H1 (cell line): ENCODE data around the gene CSE1L. TPM values are rescaled to one million over a fixed set of nuclear protein-coding genes. Genes with fewer than 3 reads are reported as not detected.

Experiments used
- CTCF ChIA-PET: fragments of 300-600 bp; sonication (Branson Sonifier 250); formaldehyde crosslinking; loops from one replicate; lab custom pipeline; 2021; ENCODE audit not compliant: partially characterized antibody; lab: Charles Lee
- POLR2A ChIA-PET: fragments of 300-600 bp; sonication (Branson Sonifier 250); formaldehyde crosslinking; loops from one replicate; lab custom pipeline; 2021; ENCODE audit warnings: inconsistent platforms; ENCODE audit not compliant: partially characterized antibody; lab: Charles Lee
- DNase-seq, 2 experiments: peaks; one replicate each; pipeline versions ENCODE4 v3.0.0 to v3.0.0-alpha.2; 2010 to 2022; ENCODE audit warnings: low spot score in 2 of 2, low read depth in 1 of 2, mixed read lengths in 1 of 2
- FAIRE-seq: peaks from 2 replicates; lab custom pipeline; 2011; peaks lifted over from hg19 to GRCh38; lab: Jason Lieb, UNC
- H2AFZ ChIP-seq: 2 replicates; pipeline ENCODE4 v1.8.1; 2012; ENCODE audit warnings: low read length, inconsistent platforms
- H2AK5ac ChIP-seq: 2 replicates; pipeline ENCODE4 v1.6.1; 2013; ENCODE audit warnings: low read depth, low read length
- H2BK120ac ChIP-seq: replicated peaks from 2 replicates; pipeline ENCODE3; 2013; ENCODE audit warnings: low read depth, low read length, inconsistent platforms
- H2BK12ac ChIP-seq: 2 replicates; pipeline ENCODE4 v1.6.1; 2013; ENCODE audit warnings: low read depth, low read length
- H2BK15ac ChIP-seq: 2 replicates; pipeline ENCODE4 v1.6.1; 2013; ENCODE audit warnings: low read length
- H2BK20ac ChIP-seq: 2 replicates; pipeline ENCODE4 v1.6.1; 2013; ENCODE audit warnings: low read length
- H2BK5ac ChIP-seq: 2 replicates; pipeline ENCODE4 v1.6.1; 2013; ENCODE audit warnings: low read depth, low read length
- H3K14ac ChIP-seq: 2 replicates; pipeline ENCODE4 v1.6.1; 2013; ENCODE audit warnings: inconsistent platforms; ENCODE audit not compliant: insufficient read length
- H3K18ac ChIP-seq: 2 replicates; pipeline ENCODE4 v1.6.1; 2013; ENCODE audit warnings: low read length; ENCODE audit errors: extremely low read depth
- H3K23ac ChIP-seq: 2 replicates; pipeline ENCODE4 v1.6.1; 2013; ENCODE audit warnings: inconsistent platforms; ENCODE audit not compliant: insufficient read length
- H3K23me2 ChIP-seq: 2 replicates; pipeline ENCODE4 v1.6.1; 2013; ENCODE audit warnings: low read depth, low read length
- H3K27ac ChIP-seq: 2 replicates; pipeline ENCODE4 v1.6.1; 2011; ENCODE audit warnings: low read depth, low read length, inconsistent platforms
- H3K27me3 ChIP-seq, 4 experiments: replicated peaks in 1 of 4; 1 replicate in 1 of 4; 2 replicates in 3 of 4; pipeline versions ENCODE4 v1.6.1 to v1.8.1; 2011 to 2013; ENCODE audit warnings: low read length in 3 of 4, mild to moderate bottlenecking in 3 of 4, inconsistent platforms in 2 of 4, mixed read lengths in 2 of 4, moderate library complexity in 1 of 4; ENCODE audit not compliant: control insufficient read depth in 3 of 4, insufficient read depth in 3 of 4; ENCODE audit errors: extremely low read depth in 1 of 4
- H3K36me3 ChIP-seq, 4 experiments: 2 replicates each; pipeline versions ENCODE4 v1.6.1 to v1.8.1; 2011 to 2013; ENCODE audit warnings: mild to moderate bottlenecking in 4 of 4, low read length in 3 of 4, moderate library complexity in 2 of 4, control low read depth in 1 of 4, inconsistent platforms in 1 of 4; ENCODE audit not compliant: insufficient read depth in 4 of 4, control insufficient read depth in 2 of 4
- H3K4ac ChIP-seq: replicated peaks from 2 replicates; pipeline ENCODE3; 2013; ENCODE audit warnings: low read length, low read depth, mixed read lengths, inconsistent platforms; ENCODE audit not compliant: insufficient read length
- H3K4me1 ChIP-seq, 4 experiments: replicated peaks in 1 of 4; 1 replicate in 1 of 4; 2 replicates in 3 of 4; pipeline versions ENCODE4 v1.6.1 to v1.8.1; 2011 to 2013; ENCODE audit warnings: low read length in 3 of 4, inconsistent platforms in 2 of 4, mixed read lengths in 1 of 4; ENCODE audit not compliant: insufficient read depth in 4 of 4, control insufficient read depth in 3 of 4
- H3K4me2 ChIP-seq, 2 experiments: 2 replicates each; pipeline versions ENCODE4 v1.6.1 to v1.8.1; 2011 to 2013; ENCODE audit warnings: low read depth in 2 of 2, low read length in 2 of 2, control low read depth in 1 of 2, inconsistent platforms in 1 of 2, mild to moderate bottlenecking in 1 of 2; ENCODE audit not compliant: insufficient read depth in 1 of 2
- H3K4me3 ChIP-seq, 4 experiments: fragments of 200-600, 300-600 bp in 1 of 4; sonication (generic), shearing (Covaris generic), sonication (Bioruptor Twin) in 1 of 4; 2 replicates each; pipeline versions ENCODE4 v1.5.1 to v1.8.1; 2011 to 2016; ENCODE audit warnings: low read length in 4 of 4, low read depth in 3 of 4, control low read depth in 2 of 4, inconsistent platforms in 2 of 4, mild to moderate bottlenecking in 2 of 4, mixed read lengths in 1 of 4, moderate library complexity in 1 of 4; ENCODE audit not compliant: insufficient read depth in 2 of 4; ENCODE audit errors: extremely low read depth in 1 of 4
- H3K56ac ChIP-seq: replicated peaks from 2 replicates; pipeline ENCODE3; 2013; ENCODE audit warnings: low read depth, mild to moderate bottlenecking, mixed read lengths, low read length, inconsistent platforms; ENCODE audit not compliant: insufficient read length
- H3K79me1 ChIP-seq: 2 replicates; pipeline ENCODE4 v1.6.1; 2013; ENCODE audit warnings: low read depth, low read length, control low read depth
- H3K79me2 ChIP-seq, 2 experiments: 2 replicates each; pipeline versions ENCODE4 v1.6.1 to v1.8.1; 2012 to 2013; ENCODE audit warnings: low read length in 2 of 2, mild to moderate bottlenecking in 2 of 2, inconsistent platforms in 1 of 2; ENCODE audit not compliant: insufficient read depth in 2 of 2, control insufficient read depth in 1 of 2
- H3K9ac ChIP-seq, 4 experiments: replicated peaks in 1 of 4; 1 replicate in 1 of 4; 2 replicates in 3 of 4; pipeline versions ENCODE4 v1.6.1 to v1.8.1; 2011 to 2013; ENCODE audit warnings: low read depth in 3 of 4, low read length in 3 of 4, control low read depth in 2 of 4, mild to moderate bottlenecking in 2 of 4, moderate library complexity in 2 of 4, inconsistent platforms in 1 of 4; ENCODE audit errors: extremely low read depth in 1 of 4
- H3K9me3 ChIP-seq, 2 experiments: 2 replicates each; pipeline versions ENCODE4 v1.6.1 to v1.8.1; 2012 to 2013; ENCODE audit warnings: mild to moderate bottlenecking in 2 of 2, moderate library complexity in 2 of 2, control low read depth in 1 of 2, inconsistent platforms in 1 of 2, low read depth in 1 of 2, low read length in 1 of 2, mixed read lengths in 1 of 2; ENCODE audit not compliant: insufficient read depth in 2 of 2
- H4K20me1 ChIP-seq, 2 experiments: replicated peaks in 1 of 2; 2 replicates each; pipeline versions ENCODE3 to v1.8.1; 2011 to 2013; ENCODE audit warnings: inconsistent platforms in 2 of 2, low read length in 2 of 2, mild to moderate bottlenecking in 1 of 2; ENCODE audit not compliant: insufficient read depth in 2 of 2, control insufficient read depth in 1 of 2
- H4K5ac ChIP-seq: 2 replicates; pipeline ENCODE4 v1.6.1; 2013; ENCODE audit warnings: low read length, low read depth, mixed read lengths, inconsistent platforms; ENCODE audit not compliant: insufficient read length
- H4K8ac ChIP-seq: 2 replicates; pipeline ENCODE4 v1.8.0; 2013; ENCODE audit warnings: mild to moderate bottlenecking, moderate library complexity, low read length, inconsistent platforms; ENCODE audit not compliant: insufficient read depth; ENCODE audit errors: extremely low read depth
- H4K91ac ChIP-seq: replicated peaks from 2 replicates; pipeline ENCODE3; 2013; ENCODE audit warnings: low read length, mixed read lengths, inconsistent platforms; ENCODE audit not compliant: insufficient read length
- ASH2L ChIP-seq: fragments of 200-600, 300-600 bp; sonication (generic); IDR thresholded peaks from one replicate; pipeline ENCODE4 v1.7.1; 2017; ENCODE audit warnings: low read length
- CBX5 ChIP-seq: fragments of 300-800, 300-1000 bp; sonication (generic); IDR thresholded peaks from 2 replicates; pipeline ENCODE4 v1.7.1; 2016; ENCODE audit warnings: antibody characterized with exemption, low read length, low read depth
- CHD1 ChIP-seq: IDR thresholded peaks from 2 replicates; pipeline ENCODE4 v1.6.1; 2012; ENCODE audit warnings: low read depth, low read length, improper control_type of control experiment
- CHD2 ChIP-seq: IDR thresholded peaks from 2 replicates; pipeline ENCODE4 v1.6.1; 2012; ENCODE audit warnings: low read length, improper control_type of control experiment
- EGR1 ChIP-seq: IDR thresholded peaks from 2 replicates; pipeline ENCODE4 v1.6.1; 2011; ENCODE audit warnings: low read depth, low read length, borderline replicate concordance
- NRF1 ChIP-seq: IDR thresholded peaks from 2 replicates; pipeline ENCODE4 v1.6.1; 2011; ENCODE audit warnings: mild to moderate bottlenecking, low read depth, low read length, improper control_type of control experiment
- RBBP5 ChIP-seq: IDR thresholded peaks from 2 replicates; pipeline ENCODE4 v1.7.1; 2012; ENCODE audit warnings: low read depth, mild to moderate bottlenecking, inconsistent platforms, low read length, moderate library complexity, borderline replicate concordance
- SP4 ChIP-seq: IDR thresholded peaks from 2 replicates; pipeline ENCODE4 v1.6.1; 2012; ENCODE audit warnings: low read length, inconsistent platforms
- TCF12 ChIP-seq: IDR thresholded peaks from 2 replicates; pipeline ENCODE4 v1.6.1; 2011; ENCODE audit warnings: low read depth, mild to moderate bottlenecking, low read length
- YY1 ChIP-seq: IDR thresholded peaks from 2 replicates; pipeline ENCODE4 v1.6.1; 2011; ENCODE audit warnings: low read depth, mild to moderate bottlenecking, low read length
- WGBS, 2 experiments: shearing (Covaris generic) in 1 of 2; methylation state at CpG; one replicate each; pipeline versions ENCODE4 v1.1.6 to v1.1.7; 2013 to 2015; ENCODE audit warnings: low lambda C conversion rate in 2 of 2, mixed read lengths in 2 of 2, inconsistent platforms in 1 of 2, low coverage in 1 of 2, missing lambda C conversion rate in 1 of 2; ENCODE audit not compliant: insufficient replicate concordance in 2 of 2, insufficient coverage in 1 of 2, insufficient read length in 1 of 2; ENCODE audit errors: extremely low coverage in 1 of 2, missing lambda C conversion rate in 1 of 2; 5-methylcytosine and 5-hydroxymethylcytosine counted together
- polyA plus RNA-seq, 7 experiments: library from polyadenylated mRNA; depleted of rRNA in 3 of 7; stranded (reverse) in 5 of 7; unstranded in 2 of 7; fragments of >200 nt in 5 of 7; fragments of 200-250 nt in 2 of 7; gene quantifications; 1 replicate in 5 of 7; 2 replicates in 1 of 7; 4 replicates in 1 of 7; pipeline versions ENCODE4 v1.2.1 to v1.2.3, GENCODE V29; 2011 to 2013; ENCODE audit warnings: missing spikeins in 2 of 7, mixed read lengths in 2 of 7
- total RNA-seq: library from RNA; stranded (reverse); fragmentation: NEBNext Ultra II Directional; extraction: Animal tissue kit (Norgen Biotek cat#: 25700); gene quantifications from 2 replicates; pipeline ENCODE4 v1.2.1, GENCODE V29; 2021
- TF ChIP-seq, protein P1 (sequence below): IDR thresholded peaks from 2 replicates; pipeline ENCODE4 v1.6.1; 2012; ENCODE audit warnings: low read length, inconsistent platforms
- TF ChIP-seq, protein P2 (sequence below): IDR thresholded peaks from 2 replicates; pipeline ENCODE4 v1.6.1; 2012; ENCODE audit warnings: inconsistent platforms

The CSE1L gene
- total and polyA plus RNA-seq, 2 of the 8 experiments (the other 6 are each of a cell fraction or from before 2014, with no cell fraction given) = 94.1 to 269 TPM

DNA sequence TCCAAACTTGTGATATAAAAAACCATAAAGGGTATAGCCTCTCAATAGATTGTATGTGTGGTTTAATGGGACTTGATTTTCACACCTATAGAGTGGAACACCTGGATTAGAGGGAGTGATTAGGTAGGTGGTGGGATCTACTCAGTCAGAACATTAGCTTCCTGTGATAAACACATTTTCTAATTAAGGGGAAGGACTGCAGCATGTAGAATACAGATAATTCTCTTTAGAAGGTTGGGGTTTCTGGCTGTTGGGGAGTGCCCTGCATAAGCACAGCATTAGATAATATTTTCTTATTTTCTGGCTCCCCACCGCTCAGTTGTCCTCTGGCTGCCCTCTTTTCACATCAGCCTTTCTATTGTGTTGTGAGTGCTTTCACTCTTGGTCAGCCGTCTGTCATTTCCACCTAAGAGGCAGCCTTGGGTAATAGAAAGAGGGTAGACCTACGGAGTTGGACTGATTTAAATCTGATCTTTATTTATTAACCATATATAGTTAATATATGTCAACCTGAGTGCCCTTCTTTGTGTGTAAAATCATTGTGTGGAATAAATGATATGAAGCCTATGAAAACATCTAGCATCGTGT lies 8.0 kb downstream of the CSE1L start:
- no peak overlapping the region for H2AFZ ChIP-seq
- H3K4me3 ChIP-seq = no peak overlapping the region
- DNase-seq = no peak
- peaks cover 5% of the 10 kb centered on the region for H3K79me1 ChIP-seq
- no peak overlapping the region for H2BK15ac ChIP-seq
- no peak overlapping the region for H2BK120ac ChIP-seq
- no peak overlapping the region for H2BK12ac ChIP-seq
- H3K79me2 ChIP-seq = peaks cover 79 to 98% of the 10 kb centered on the region in 2 experiments
- no peak overlapping the region for H3K9ac ChIP-seq
- ChIA-PET CTCF (interaction anchor here (2.0 kb wide), 1 partner anchor 25 kb away, joined by 5 read pairs; no protein-coding TSS in a partner anchor), POLR2A (interaction anchor here (6.0 kb wide), 1 partner anchor 8 kb away, joined by 57 read pairs; the partner anchor contains the start of gene CSE1L)
- H3K56ac ChIP-seq = no peak overlapping the region
- 93% methylated on average over 4 of the region's 4 CpGs; no CpG with 5 or more reads in 1 of the 2 experiments for WGBS, 2 experiments
- H3K9me3 ChIP-seq = no peaks in the 10 kb centered on the region
- H3K4ac ChIP-seq = no peak overlapping the region
- H4K20me1 ChIP-seq = peaks cover 34 to 41% of the 10 kb centered on the region in 2 experiments
- no peak overlapping the region for H3K23ac ChIP-seq
- H4K91ac ChIP-seq = no peak overlapping the region
- no peak overlapping the region for H4K5ac ChIP-seq
- no peak overlapping the region for H2AK5ac ChIP-seq
- no peak overlapping the region for H2BK20ac ChIP-seq
- peaks cover 3 to 43% (median 8%) of the 10 kb centered on the region in 4 experiments; a peak in 7 of 8 replicates for H3K36me3 ChIP-seq
- no peaks in the 10 kb centered on the region; a peak in 1 of 7 replicates for H3K27me3 ChIP-seq
- FAIRE-seq = no peak
- H3K23me2 ChIP-seq = peaks cover 2% of the 10 kb centered on the region; the same call in 1 of the 2 replicates
- peaks cover 0 to 5% (median under 1%) of the 10 kb centered on the region in 4 experiments; a peak in 3 of 7 replicates for H3K4me1 ChIP-seq
- no peak overlapping the region for H3K18ac ChIP-seq
- no peak overlapping the region for H3K14ac ChIP-seq
- H2BK5ac ChIP-seq = no peak overlapping the region
- no peak overlapping the region for H4K8ac ChIP-seq
- no peak overlapping the region for H3K27ac ChIP-seq
- peak overlapping the region; percentile 3 to 15; a peak in 1 of 4 replicates for H3K4me2 ChIP-seq
- TF ChIP-seq, protein P1, sequence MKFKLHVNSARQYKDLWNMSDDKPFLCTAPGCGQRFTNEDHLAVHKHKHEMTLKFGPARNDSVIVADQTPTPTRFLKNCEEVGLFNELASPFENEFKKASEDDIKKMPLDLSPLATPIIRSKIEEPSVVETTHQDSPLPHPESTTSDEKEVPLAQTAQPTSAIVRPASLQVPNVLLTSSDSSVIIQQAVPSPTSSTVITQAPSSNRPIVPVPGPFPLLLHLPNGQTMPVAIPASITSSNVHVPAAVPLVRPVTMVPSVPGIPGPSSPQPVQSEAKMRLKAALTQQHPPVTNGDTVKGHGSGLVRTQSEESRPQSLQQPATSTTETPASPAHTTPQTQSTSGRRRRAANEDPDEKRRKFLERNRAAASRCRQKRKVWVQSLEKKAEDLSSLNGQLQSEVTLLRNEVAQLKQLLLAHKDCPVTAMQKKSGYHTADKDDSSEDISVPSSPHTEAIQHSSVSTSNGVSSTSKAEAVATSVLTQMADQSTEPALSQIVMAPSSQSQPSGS = no peak
- TF ChIP-seq ASH2L (no peak), YY1 (no peak), TCF12 (no peak), CHD2 (no peak), RBBP5 (no peak), CBX5 (no peak), EGR1 (no peak), SP4 (no peak), NRF1 (no peak), CHD1 (no peak)
- TF ChIP-seq, protein P2, sequence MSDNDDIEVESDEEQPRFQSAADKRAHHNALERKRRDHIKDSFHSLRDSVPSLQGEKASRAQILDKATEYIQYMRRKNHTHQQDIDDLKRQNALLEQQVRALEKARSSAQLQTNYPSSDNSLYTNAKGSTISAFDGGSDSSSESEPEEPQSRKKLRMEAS = no peak
